H1 (cell line): ENCODE data around the gene LYSET.

Experiments
- CEBPB ChIP-seq: IDR thresholded peaks from 2 replicates; pipeline ENCODE4 v1.6.1; 2012; ENCODE audit warnings: low read depth, low read length
- EP300 ChIP-seq, 2 experiments: IDR thresholded peaks; 1 replicate in 1 of 2; 2 replicates in 1 of 2; pipeline ENCODE4 v1.6.1; 2011 to 2012; ENCODE audit warnings: low read depth in 2 of 2, low read length in 2 of 2, mild to moderate bottlenecking in 2 of 2, borderline replicate concordance in 1 of 2, inconsistent platforms in 1 of 2, moderate library complexity in 1 of 2
- FOSL1 ChIP-seq: IDR thresholded peaks from 2 replicates; pipeline ENCODE4 v1.6.1; 2011; ENCODE audit warnings: mild to moderate bottlenecking, low read depth, low read length, moderate library complexity; ENCODE audit not compliant: insufficient read depth
- HDAC6 ChIP-seq: IDR thresholded peaks from one replicate; pipeline ENCODE4 v1.7.1; 2012; ENCODE audit warnings: low read depth, mild to moderate bottlenecking, inconsistent platforms, low read length, moderate library complexity
- JUND ChIP-seq: IDR thresholded peaks from 2 replicates; pipeline ENCODE4 v1.6.1; 2011; ENCODE audit warnings: mild to moderate bottlenecking, improper control_type of control experiment, low read length
- POLR2A ChIP-seq, 2 experiments: IDR thresholded peaks; 1 replicate in 1 of 2; 2 replicates in 1 of 2; pipeline ENCODE4 v1.6.1; 2011; ENCODE audit warnings: low read depth in 2 of 2, low read length in 2 of 2, mild to moderate bottlenecking in 2 of 2; ENCODE audit errors: control extremely low read depth in 1 of 2
- SIN3A ChIP-seq, 2 experiments: IDR thresholded peaks in 1 of 2; conservative IDR thresholded peaks in 1 of 2; 2 replicates each; pipeline ENCODE4 v1.6.1; 2011 to 2012; ENCODE audit warnings: low read length in 2 of 2, improper control_type of control experiment in 1 of 2, low read depth in 1 of 2, mild to moderate bottlenecking in 1 of 2
- TCF12 ChIP-seq: IDR thresholded peaks from 2 replicates; pipeline ENCODE4 v1.6.1; 2011; ENCODE audit warnings: low read depth, mild to moderate bottlenecking, low read length
- TF ChIP-seq, protein P1 (sequence below), 3 experiments: IDR thresholded peaks; 1 replicate in 2 of 3; 2 replicates in 1 of 3; pipeline versions ENCODE4 v1.5.1 to v1.6.1; 2011; ENCODE audit warnings: low read length in 3 of 3, mild to moderate bottlenecking in 3 of 3, inconsistent platforms in 2 of 3, low read depth in 1 of 3, moderate library complexity in 1 of 3; ENCODE audit not compliant: insufficient read depth in 1 of 3; ENCODE audit errors: control extremely low read depth in 1 of 3
- TF ChIP-seq, protein P2 (sequence below): IDR thresholded peaks from 2 replicates; pipeline ENCODE4 v1.6.1; 2011; ENCODE audit warnings: low read depth, mild to moderate bottlenecking, low read length; ENCODE audit not compliant: insufficient read depth

DNA sequence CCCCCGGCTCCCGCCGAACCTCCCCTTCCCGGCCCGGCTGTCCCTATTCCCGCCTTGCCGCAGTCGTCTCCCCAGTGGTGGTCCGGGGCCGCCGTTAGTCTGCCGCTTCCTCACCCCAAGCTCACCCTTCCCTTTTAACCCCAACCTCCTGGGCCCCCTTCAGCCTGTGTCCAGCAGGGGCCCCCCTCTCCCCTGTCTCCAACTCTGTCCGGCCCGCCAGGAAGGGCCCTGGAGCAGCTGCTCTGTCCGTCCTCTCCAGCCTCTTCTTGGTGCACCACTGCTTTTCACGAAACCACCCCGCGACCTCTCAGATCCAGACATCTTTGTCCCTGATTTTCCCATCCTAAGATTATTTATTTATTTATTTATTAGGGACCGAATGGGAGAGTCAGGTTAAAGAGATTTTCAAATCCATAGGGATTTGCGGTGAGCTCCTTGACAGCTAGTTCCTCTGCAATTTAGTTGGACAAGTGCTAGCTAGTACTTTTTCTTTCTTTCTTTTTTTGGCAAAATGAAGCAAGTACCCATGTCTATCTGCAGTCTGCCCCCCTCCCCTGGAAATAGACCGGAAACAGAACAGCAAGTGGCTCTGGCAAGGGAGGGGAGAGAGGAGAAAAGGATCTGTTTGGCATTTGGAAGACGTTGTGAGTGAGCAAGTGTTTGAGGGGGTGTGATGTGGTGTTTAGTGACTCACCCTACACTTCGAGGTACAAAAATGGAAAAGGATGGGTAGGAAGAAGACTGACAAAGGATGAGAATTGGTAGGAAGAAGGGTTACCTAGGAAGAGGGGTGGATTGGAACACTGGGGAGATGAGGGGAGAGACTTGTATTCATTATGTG, 22.6 kb downstream of the LYSET start:
- TF ChIP-seq TCF12: no peak
- peak in 1 of 2 experiments; percentile 1; a peak in 1 of 4 replicates for TF ChIP-seq SIN3A (conservative IDR thresholded peaks at IDR 0.05 in 1 of 2, IDR thresholded peaks at IDR 0.05 in 1 of 2; ENCODE audit: low read depth in 1 of 2, low read length in 2 of 2)
- TF ChIP-seq, protein P1, sequence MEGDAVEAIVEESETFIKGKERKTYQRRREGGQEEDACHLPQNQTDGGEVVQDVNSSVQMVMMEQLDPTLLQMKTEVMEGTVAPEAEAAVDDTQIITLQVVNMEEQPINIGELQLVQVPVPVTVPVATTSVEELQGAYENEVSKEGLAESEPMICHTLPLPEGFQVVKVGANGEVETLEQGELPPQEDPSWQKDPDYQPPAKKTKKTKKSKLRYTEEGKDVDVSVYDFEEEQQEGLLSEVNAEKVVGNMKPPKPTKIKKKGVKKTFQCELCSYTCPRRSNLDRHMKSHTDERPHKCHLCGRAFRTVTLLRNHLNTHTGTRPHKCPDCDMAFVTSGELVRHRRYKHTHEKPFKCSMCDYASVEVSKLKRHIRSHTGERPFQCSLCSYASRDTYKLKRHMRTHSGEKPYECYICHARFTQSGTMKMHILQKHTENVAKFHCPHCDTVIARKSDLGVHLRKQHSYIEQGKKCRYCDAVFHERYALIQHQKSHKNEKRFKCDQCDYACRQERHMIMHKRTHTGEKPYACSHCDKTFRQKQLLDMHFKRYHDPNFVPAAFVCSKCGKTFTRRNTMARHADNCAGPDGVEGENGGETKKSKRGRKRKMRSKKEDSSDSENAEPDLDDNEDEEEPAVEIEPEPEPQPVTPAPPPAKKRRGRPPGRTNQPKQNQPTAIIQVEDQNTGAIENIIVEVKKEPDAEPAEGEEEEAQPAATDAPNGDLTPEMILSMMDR (IDR thresholded peaks at IDR 0.05; ENCODE audit: control extremely low read depth in 1 of 3, insufficient read depth in 1 of 3, low read depth in 1 of 3, low read length in 3 of 3): peak; percentile 47 to 59 (median 53)
- no peak for TF ChIP-seq POLR2A (IDR thresholded peaks at IDR 0.05; ENCODE audit: control extremely low read depth in 1 of 2, low read depth in 2 of 2, low read length in 2 of 2)
- no peak for TF ChIP-seq HDAC6
- no peak for TF ChIP-seq CEBPB
- TF ChIP-seq EP300 (IDR thresholded peaks at IDR 0.05; ENCODE audit: borderline replicate concordance in 1 of 2, low read depth in 2 of 2, low read length in 2 of 2): no peak
- TF ChIP-seq FOSL1: no peak
- TF ChIP-seq, protein P2, sequence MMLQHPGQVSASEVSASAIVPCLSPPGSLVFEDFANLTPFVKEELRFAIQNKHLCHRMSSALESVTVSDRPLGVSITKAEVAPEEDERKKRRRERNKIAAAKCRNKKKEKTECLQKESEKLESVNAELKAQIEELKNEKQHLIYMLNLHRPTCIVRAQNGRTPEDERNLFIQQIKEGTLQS: no peak
- TF ChIP-seq JUND: no peak
